ENCODE measurements around the gene RNF121. TPM values are rescaled to one million over a fixed set of nuclear protein-coding genes. Genes with fewer than 3 reads are reported as not detected.
A peak's percentile ranks its signal among the peaks of the same experiment; 100 is the strongest.

RNF121 gene
- total RNA-seq, 6 donors from 2014 or later = 16.0 to 112 (median 28.3) TPM

DNA sequence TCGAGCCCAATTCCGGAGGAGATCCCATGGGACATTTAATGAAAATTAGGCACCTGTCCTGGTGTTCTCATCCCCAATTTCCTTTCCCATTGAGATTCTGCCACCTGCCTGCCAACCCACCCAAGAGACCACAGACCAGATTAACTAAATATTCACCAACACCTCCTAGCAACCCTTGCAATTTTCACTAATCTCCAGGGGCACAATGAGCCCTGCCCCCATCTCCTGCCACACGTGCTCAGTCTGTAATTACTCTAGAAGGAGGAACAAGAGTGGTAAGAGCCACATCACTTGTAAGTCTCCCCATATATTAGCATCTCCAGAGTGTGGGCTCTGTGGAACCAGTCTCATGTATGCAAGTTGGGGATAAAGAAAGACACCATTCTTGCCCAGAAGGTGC lies 107.8 kb downstream of the RNF121 start:
- Histone ChIP-seq H3K4me1 (peaks cover 34 to 66% (median 48%) of the 10 kb centered on the region in 4 donors), H3K27ac (peak overlapping the region in 2 of 4 donors; percentile 13 to 40), H3K9me3 (no peaks in the 10 kb centered on the region), H3K36me3 (peaks cover 0 to 36% (median 28%) of the 10 kb centered on the region in 4 donors), H3K27me3 (no peaks in the 10 kb centered on the region), H3K4me3 (no peak overlapping the region)
- no peak for ATAC-seq (ENCODE audit: low FRiP score in 2 of 2)
- DNase-seq = no peak
- 60 to 63% methylated on average over 3 of the region's 3 CpGs for WGBS, 2 donors
- TF ChIP-seq EP300 (IDR thresholded peaks at IDR 0.05) (no peak), POLR2A (IDR thresholded peaks at IDR 0.05) (no peak), POLR2AphosphoS5 (IDR thresholded peaks at IDR 0.05) (no peak)
- TF ChIP-seq, protein P1, sequence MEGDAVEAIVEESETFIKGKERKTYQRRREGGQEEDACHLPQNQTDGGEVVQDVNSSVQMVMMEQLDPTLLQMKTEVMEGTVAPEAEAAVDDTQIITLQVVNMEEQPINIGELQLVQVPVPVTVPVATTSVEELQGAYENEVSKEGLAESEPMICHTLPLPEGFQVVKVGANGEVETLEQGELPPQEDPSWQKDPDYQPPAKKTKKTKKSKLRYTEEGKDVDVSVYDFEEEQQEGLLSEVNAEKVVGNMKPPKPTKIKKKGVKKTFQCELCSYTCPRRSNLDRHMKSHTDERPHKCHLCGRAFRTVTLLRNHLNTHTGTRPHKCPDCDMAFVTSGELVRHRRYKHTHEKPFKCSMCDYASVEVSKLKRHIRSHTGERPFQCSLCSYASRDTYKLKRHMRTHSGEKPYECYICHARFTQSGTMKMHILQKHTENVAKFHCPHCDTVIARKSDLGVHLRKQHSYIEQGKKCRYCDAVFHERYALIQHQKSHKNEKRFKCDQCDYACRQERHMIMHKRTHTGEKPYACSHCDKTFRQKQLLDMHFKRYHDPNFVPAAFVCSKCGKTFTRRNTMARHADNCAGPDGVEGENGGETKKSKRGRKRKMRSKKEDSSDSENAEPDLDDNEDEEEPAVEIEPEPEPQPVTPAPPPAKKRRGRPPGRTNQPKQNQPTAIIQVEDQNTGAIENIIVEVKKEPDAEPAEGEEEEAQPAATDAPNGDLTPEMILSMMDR (IDR thresholded peaks at IDR 0.05) = no peak

DNA sequence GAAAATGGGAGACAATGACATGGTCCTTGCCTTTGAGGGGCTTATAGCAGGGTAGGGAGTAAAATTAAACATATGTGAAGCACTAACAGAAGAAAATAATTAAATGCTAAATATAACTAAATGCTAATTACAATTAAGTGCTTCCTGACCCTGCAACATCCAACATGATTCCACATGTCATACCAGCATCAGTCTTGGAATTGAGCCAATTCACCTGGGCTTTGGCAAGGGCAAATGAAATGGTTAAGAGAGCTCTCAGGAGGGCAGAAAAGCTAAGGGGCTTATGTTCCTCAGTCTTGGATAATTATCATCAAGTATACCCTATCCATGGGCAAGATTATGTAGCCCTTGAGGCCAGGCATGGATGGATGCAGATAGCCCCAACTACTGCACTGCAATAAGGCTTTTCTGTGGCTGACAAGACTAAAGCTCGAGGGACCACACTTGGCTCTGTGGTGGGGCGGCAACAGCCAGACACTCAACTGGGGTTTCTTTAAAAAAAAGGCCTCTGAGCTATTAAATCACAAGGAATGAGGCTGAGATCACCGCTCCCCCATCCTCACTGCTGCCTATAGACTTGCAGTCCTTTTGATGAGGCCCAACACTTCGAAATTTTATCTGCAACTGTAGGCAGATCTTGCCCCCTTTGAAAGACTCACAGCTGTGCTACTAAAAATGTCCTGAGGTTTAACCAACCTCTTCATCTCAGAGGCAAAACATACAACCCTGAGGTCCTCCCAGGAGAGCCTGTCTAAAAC lies 108.9 kb downstream of the RNF121 start:
- Histone ChIP-seq H3K36me3 (peaks cover 0 to 30% (median 26%) of the 10 kb centered on the region in 4 donors), H3K9me3 (no peaks in the 10 kb centered on the region), H3K27me3 (no peaks in the 10 kb centered on the region), H3K4me1 (peaks cover 45 to 74% (median 53%) of the 10 kb centered on the region in 4 donors), H3K27ac (peak overlapping the region; percentile 92 to 98 (median 95)), H3K4me3 (peak overlapping the region in 2 of 4 donors; percentile 56 to 61)
- no peak for TF ChIP-seq POLR2A (IDR thresholded peaks at IDR 0.05)
- TF ChIP-seq EP300 (IDR thresholded peaks at IDR 0.05) = no peak
- no peak for TF ChIP-seq POLR2AphosphoS5 (IDR thresholded peaks at IDR 0.05)
- TF ChIP-seq, protein P1 (IDR thresholded peaks at IDR 0.05) = no peak
- no peak for DNase-seq
- WGBS, 2 donors = 61 to 67% methylated on average over 4 of the region's 4 CpGs
- peak in 1 of 2 donors; percentile 0 for ATAC-seq (ENCODE audit: low FRiP score in 2 of 2)

DNA sequence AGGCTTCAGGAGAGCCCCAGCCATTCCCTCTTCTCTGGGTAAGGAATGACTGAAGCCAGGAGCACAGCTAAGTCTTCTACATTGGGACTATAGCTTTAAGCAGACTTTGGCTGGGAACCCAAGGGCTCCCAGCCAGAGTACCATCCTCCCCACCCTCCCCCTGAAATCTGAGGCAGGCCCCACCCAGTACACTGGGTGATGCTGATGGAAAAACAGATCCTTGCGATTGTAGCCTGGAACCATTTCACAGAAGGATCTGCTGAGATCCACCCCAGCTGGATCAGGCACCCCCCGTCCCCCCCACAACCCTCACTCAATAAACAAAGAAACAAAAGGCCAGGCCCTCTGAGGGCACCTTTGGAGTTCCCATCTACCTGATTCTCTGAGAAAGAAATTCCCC lies 109.6 kb downstream of the RNF121 start:
- DNase-seq (peak in 1 of 2 donors; percentile 47), ATAC-seq (ENCODE audit: low FRiP score in 2 of 2) (peak; percentile 47 to 74)
- WGBS, 2 donors = 27 to 50% methylated on average over 2 of the region's 2 CpGs
- Histone ChIP-seq H3K36me3 (peaks cover 0 to 24% (median 22%) of the 10 kb centered on the region in 4 donors), H3K4me3 (peak overlapping the region in 3 of 4 donors; percentile 45 to 61 (median 56)), H3K27ac (peak overlapping the region; percentile 92 to 98 (median 95)), H3K27me3 (no peaks in the 10 kb centered on the region), H3K4me1 (peaks cover 47 to 70% (median 54%) of the 10 kb centered on the region in 4 donors), H3K9me3 (no peaks in the 10 kb centered on the region)
- TF ChIP-seq POLR2A (IDR thresholded peaks at IDR 0.05) (no peak), POLR2AphosphoS5 (IDR thresholded peaks at IDR 0.05) (peak; percentile 9 to 59), EP300 (IDR thresholded peaks at IDR 0.05) (no peak)
- TF ChIP-seq, protein P1 (IDR thresholded peaks at IDR 0.05) = no peak

DNA sequence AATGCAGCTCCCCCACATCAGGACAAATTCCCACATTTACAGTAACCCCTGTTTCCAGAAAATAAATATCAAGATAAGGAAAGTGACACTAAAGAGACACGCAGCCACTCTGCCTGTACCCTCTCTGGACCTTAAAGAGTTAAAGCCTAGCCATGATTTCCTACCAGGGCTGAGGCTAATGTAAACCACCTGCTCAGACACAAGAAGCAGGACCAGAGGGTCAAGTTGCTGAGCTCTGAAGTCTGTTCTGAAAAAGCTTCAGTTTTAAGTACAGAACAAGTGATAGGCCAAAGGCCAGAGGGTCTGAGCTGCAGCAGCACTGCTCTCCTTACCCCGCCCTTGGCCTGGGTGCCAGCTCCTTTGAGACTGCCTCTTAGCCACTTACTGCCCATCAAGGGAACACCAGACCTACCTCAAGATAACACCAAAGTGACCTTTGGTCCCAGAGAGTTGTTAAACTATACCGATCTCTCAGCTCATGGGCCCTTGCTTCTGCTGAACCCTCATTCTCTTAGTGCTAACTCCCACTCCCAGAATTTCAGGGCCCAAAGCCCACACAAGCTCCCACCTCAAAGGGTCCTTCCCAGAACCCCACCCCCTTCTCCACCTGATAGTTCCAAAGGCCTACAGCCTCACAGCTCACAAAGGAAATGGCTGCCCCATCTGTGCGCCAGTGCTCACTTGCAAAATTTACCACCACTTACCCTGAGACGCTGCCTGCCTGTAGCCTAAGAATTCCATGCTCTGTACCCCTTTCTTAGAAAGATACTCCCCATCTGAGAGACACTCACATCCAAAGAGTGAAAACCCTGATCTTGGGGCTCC lies 110.4 kb downstream of the RNF121 start:
- H3K9me3 ChIP-seq = no peaks in the 10 kb centered on the region
- peaks cover 0 to 16% (median 14%) of the 10 kb centered on the region in 4 donors for H3K36me3 ChIP-seq
- TF ChIP-seq POLR2AphosphoS5 (IDR thresholded peaks at IDR 0.05) = peak in 1 of 2 donors; percentile 13
- TF ChIP-seq, protein P1 (IDR thresholded peaks at IDR 0.05) = no peak
- ATAC-seq (ENCODE audit: low FRiP score in 2 of 2) (peak in 1 of 2 donors; percentile 72), DNase-seq (peak in 1 of 2 donors; percentile 87)
- WGBS, 2 donors = 22 to 29% methylated on average over 5 of the region's 5 CpGs
- no peaks in the 10 kb centered on the region for H3K27me3 ChIP-seq
- H3K4me3 ChIP-seq = peak overlapping the region; percentile 23 to 61 (median 50)
- H3K27ac ChIP-seq = peak overlapping the region; percentile 92 to 98 (median 95)
- peaks cover 47 to 70% (median 54%) of the 10 kb centered on the region in 4 donors for H3K4me1 ChIP-seq

All from upper lobe of left lung (tissue), 6 donors.